K562 (cell line): ENCODE measurements around the gene PRKCE. TPM values are rescaled to one million over a fixed set of nuclear protein-coding genes. Genes with fewer than 3 reads are reported as not detected.

Source experiments
- ATAC-seq: fragments of 200-7000 bp; cut with Tn5 transposase; 3 replicates; pipeline ENCODE4 v1.9.1; 2020; ENCODE audit warnings: moderate library complexity
- BruUV-seq: library from RNA; stranded (reverse); fragments of 400-500 nt; replicated peaks from 2 replicates; lab custom pipeline; 2021; lab: Mats Ljungman, UMichigan
- CTCF ChIA-PET: fragments of 300-600 bp; formaldehyde crosslinking; extraction: SDS; loops from one replicate; lab custom pipeline; 2021; ENCODE audit warnings: low intra/inter-chr PET ratio; lab: Yijun Ruan, JAX
- POLR2A ChIA-PET: fragments of 300-600, 350-650 bp; sonication (Branson Sonifier 250); formaldehyde crosslinking; extraction: SDS; loops from one replicate; lab custom pipeline; 2021; ENCODE audit warnings: antibody characterized with exemption, inconsistent platforms; lab: Yijun Ruan, JAX
- DNase-seq, 4 experiments: peaks; one replicate each; pipeline versions ENCODE4 v3.0.0 to v3.0.0-alpha.2; 2011 to 2018; ENCODE audit warnings: low spot score in 3 of 4, mixed read lengths in 3 of 4; ENCODE audit errors: extremely low read depth in 1 of 4
- FAIRE-seq: peaks from 2 replicates; lab custom pipeline; 2011; peaks lifted over from hg19 to GRCh38; lab: Jason Lieb, UNC
- H2AFZ ChIP-seq: 2 replicates; pipeline ENCODE4 v1.6.0; 2011; ENCODE audit warnings: low read depth, low read length, control low read depth, inconsistent platforms
- H3K27ac ChIP-seq: fragments of 200-600 bp; 3 replicates; pipeline ENCODE4 v1.8.0; 2011; ENCODE audit warnings: low read depth, mild to moderate bottlenecking, control low read depth, inconsistent platforms, low read length, moderate library complexity, mixed read lengths; ENCODE audit errors: extremely low read depth
- H3K27me3 ChIP-seq, 2 experiments: fragments of 300-600 bp in 1 of 2; 2 replicates in 1 of 2; 3 replicates in 1 of 2; pipeline versions ENCODE4 v1.6.0 to v1.8.0; 2011; ENCODE audit warnings: inconsistent platforms in 2 of 2, low read length in 2 of 2, mild to moderate bottlenecking in 1 of 2, mixed read lengths in 1 of 2, moderate library complexity in 1 of 2; ENCODE audit not compliant: control insufficient read depth in 2 of 2, insufficient read depth in 2 of 2
- H3K36me3 ChIP-seq: fragments of 300-600 bp; 3 replicates; pipeline ENCODE4 v1.8.0; 2011; ENCODE audit warnings: mild to moderate bottlenecking, low read length, inconsistent platforms; ENCODE audit not compliant: control insufficient read depth, insufficient read depth
- H3K4me1 ChIP-seq, 2 experiments: fragments of 200-600 bp in 1 of 2; replicated peaks in 1 of 2; 2 replicates in 1 of 2; 3 replicates in 1 of 2; pipeline versions ENCODE4 v1.5.1 to v1.8.0; 2011; ENCODE audit warnings: inconsistent platforms in 2 of 2, low read length in 2 of 2, mild to moderate bottlenecking in 1 of 2, mixed read lengths in 1 of 2, moderate library complexity in 1 of 2; ENCODE audit not compliant: control insufficient read depth in 2 of 2, insufficient read depth in 2 of 2
- H3K4me2 ChIP-seq: 2 replicates; pipeline ENCODE4 v1.6.1; 2011; ENCODE audit warnings: low read length, control low read depth, inconsistent platforms, mixed read lengths; ENCODE audit not compliant: insufficient read depth
- H3K4me3 ChIP-seq: fragments of 200-600 bp; sonication (generic), shearing (Covaris generic); 2 replicates; pipeline ENCODE4 v1.5.1; 2016; ENCODE audit warnings: control low read depth, inconsistent platforms
- H3K79me2 ChIP-seq: fragments of 200-600 bp; 3 replicates; pipeline ENCODE4 v1.8.0; 2011; ENCODE audit warnings: low read length, inconsistent platforms; ENCODE audit not compliant: control insufficient read depth, insufficient read depth
- H3K9ac ChIP-seq, 2 experiments: 2 replicates each; pipeline versions ENCODE4 v1.6.0 to v1.6.1; 2011; ENCODE audit warnings: low read depth in 2 of 2, low read length in 2 of 2, control low read depth in 1 of 2, inconsistent platforms in 1 of 2, mild to moderate bottlenecking in 1 of 2, mixed read lengths in 1 of 2; ENCODE audit not compliant: insufficient read depth in 1 of 2
- H3K9me1 ChIP-seq: one replicate; pipeline ENCODE4 v1.6.0; 2011; ENCODE audit warnings: inconsistent platforms, mild to moderate bottlenecking, low read length, moderate library complexity; ENCODE audit not compliant: control insufficient read depth, insufficient read depth
- H3K9me3 ChIP-seq: replicated peaks from 2 replicates; pipeline ENCODE4 v1.5.1; 2011; ENCODE audit warnings: low read depth, low read length, inconsistent platforms; ENCODE audit not compliant: control insufficient read depth, insufficient read depth
- H4K20me1 ChIP-seq: replicated peaks from 2 replicates; pipeline ENCODE4 v1.6.1; 2011; ENCODE audit warnings: low read length, inconsistent platforms, mixed read lengths; ENCODE audit not compliant: control insufficient read depth, insufficient read depth
- CREB3 ChIP-seq: fragments of 450-650 bp; conservative IDR thresholded peaks from 2 replicates; pipeline ENCODE4 v1.6.1; 2016; ENCODE audit warnings: missing genetic modification characterization, low read depth, mild to moderate bottlenecking, missing compliant biosample characterization, moderate library complexity
- ELF4 ChIP-seq: fragments of 450-650 bp; formaldehyde crosslinking; IDR thresholded peaks from 2 replicates; pipeline ENCODE4 v1.4.0; 2022; ENCODE audit warnings: missing genetic modification characterization
- ESRRB ChIP-seq: fragments of 250-450 bp; sonication (Bioruptor Pico); IDR thresholded peaks from 2 replicates; pipeline ENCODE4 v1.5.0; 2020; ENCODE audit warnings: mild to moderate bottlenecking, moderate library complexity, borderline replicate concordance
- ETV1 ChIP-seq: fragments of 450-650 bp; conservative IDR thresholded peaks from 2 replicates; pipeline ENCODE4 v1.6.1; 2016; ENCODE audit warnings: missing genetic modification characterization, control low read depth, low read depth, missing compliant biosample characterization
- IRF2 ChIP-seq: sonication (generic); formaldehyde crosslinking; IDR thresholded peaks from 2 replicates; pipeline ENCODE4 v1.8.1; 2022; ENCODE audit warnings: mild to moderate bottlenecking, missing genetic modification reagents
- MYBL2 ChIP-seq, 2 experiments: fragments of 450-650 bp in 1 of 2; sonication (generic) in 1 of 2; formaldehyde crosslinking in 1 of 2; IDR thresholded peaks; 2 replicates each; pipeline versions ENCODE4 v1.6.1 to v1.8.1; 2017 to 2022; ENCODE audit warnings: borderline replicate concordance in 1 of 2, inconsistent platforms in 1 of 2, low read depth in 1 of 2, mild to moderate bottlenecking in 1 of 2, missing genetic modification reagents in 1 of 2, moderate library complexity in 1 of 2
- PATZ1 ChIP-seq: fragments of 250-450 bp; sonication (Bioruptor Pico); IDR thresholded peaks from 2 replicates; pipeline ENCODE4 v1.5.0; 2020; ENCODE audit warnings: mild to moderate bottlenecking, borderline replicate concordance
- TBP ChIP-seq: optimal IDR thresholded peaks from 2 replicates; pipeline ENCODE3; 2011; ENCODE audit warnings: low read depth, low read length, improper control_type of control experiment
- ZBTB7A ChIP-seq: IDR thresholded peaks from 2 replicates; pipeline ENCODE4 v1.6.1; 2011; ENCODE audit warnings: low read depth, mild to moderate bottlenecking, low read length, moderate library complexity, borderline replicate concordance; ENCODE audit not compliant: control insufficient read depth
- ZNF280B ChIP-seq: fragments of 250-450 bp; sonication (Bioruptor Pico); IDR thresholded peaks from 2 replicates; pipeline ENCODE4 v1.5.1; 2021; ENCODE audit warnings: mild to moderate bottlenecking
- WGBS: fragments of 100-300 bp; shearing (Covaris generic); methylation state at CpG from one replicate; pipeline ENCODE4 v1.1.6; 2016; ENCODE audit warnings: low coverage, mixed read lengths; ENCODE audit not compliant: insufficient coverage; ENCODE audit errors: missing lambda C conversion rate; 5-methylcytosine and 5-hydroxymethylcytosine counted together
- in situ Hi-C: fragments of 300-500 bp; cut with MboI; formaldehyde crosslinking; loops from 4 replicates; pipeline ENCODE4 v1.15.0; 2018; ENCODE audit warnings: inconsistent platforms, mixed read lengths
- intact Hi-C: fragments of 100-400 bp; cut with micrococcal nuclease; formaldehyde crosslinking; loops from 2 replicates; pipeline ENCODE4 v1.14.2; 2022
- polyA plus RNA-seq, 8 experiments: library from polyadenylated mRNA; depleted of rRNA in 4 of 8; stranded (reverse) in 5 of 8; unstranded in 3 of 8; fragments of >200 nt; fragmentation: Nextera tagmentation in 2 of 8; fragmentation: Illumina TruSeq in 1 of 8; extraction: Ambion mirVana in 2 of 8; extraction: Trizol in 1 of 8; gene quantifications; 2 replicates each; pipeline versions ENCODE4 v1.2.1 to v1.2.3, GENCODE V29; 2011 to 2014; ENCODE audit warnings: inconsistent platforms in 1 of 8, missing spikeins in 1 of 8
- total RNA-seq, 7 experiments: library from RNA; depleted of rRNA in 6 of 7; stranded (reverse); fragments of >200 nt in 6 of 7; fragmentation: Illumina TruSeq in 2 of 7; extraction: Trizol in 2 of 7; gene quantifications; 2 replicates each; pipeline versions ENCODE4 v1.2.1 to v1.2.3, GENCODE V29; 2011 to 2021; ENCODE audit warnings: low replicate concordance in 1 of 7

The PRKCE gene
- total and polyA plus RNA-seq, 9 of the 15 experiments (the other 6 are each of a cell fraction or from before 2014, with no cell fraction given) = 0.06 to 1.0 (median 0.22) TPM; not detected in 1

- CTCF ChIA-PET = no interaction called here
- no peak for TF ChIP-seq CREB3 (tag)
- TF ChIP-seq ELF4 = no peak
- no peak for TF ChIP-seq ETV1 (tag)
- no peak for TF ChIP-seq PATZ1
- no peak for TF ChIP-seq ZNF280B
- no peak for TF ChIP-seq ESRRB (CRISPR knock-in tag)
- no peak for TF ChIP-seq ZBTB7A
- TF ChIP-seq IRF2 (CRISPR knock-in tag) = no peak
- TF ChIP-seq MYBL2 (IDR thresholded peaks at IDR 0.05; ENCODE audit: low read depth) = no peak
- no peak for TF ChIP-seq MYBL2 (CRISPR knock-in tag; IDR thresholded peaks at IDR 0.05; ENCODE audit: borderline replicate concordance)
- TF ChIP-seq TBP = no peak
Measured at GRCh38 chr2:46216213-46216612, 564.7 kb downstream of the PRKCE start.

More at GRCh38 chr2:46216213-46216612, 564.7 kb downstream of the PRKCE start:
- H3K9me3 ChIP-seq = no peaks in the 10 kb centered on the region; the same call in 1 of the 2 replicates
- ATAC-seq (no peak), FAIRE-seq (no peak), DNase-seq (no peak)
- intact Hi-C loops (no loop called here), in situ Hi-C loops (no loop called here)
- WGBS = no CpG with 5 or more reads among the region's 1 CpG
- BruUV-seq = no TSS peak
- H4K20me1 ChIP-seq = no peaks in the 10 kb centered on the region
- POLR2A ChIA-PET = interaction anchor here (0.6 kb wide), 1 partner anchor 12 kb away, joined by 3 read pairs; no protein-coding TSS in a partner anchor
- no peak overlapping the region for H3K27ac ChIP-seq
- no peaks in the 10 kb centered on the region; a peak in 1 of 5 replicates for H3K27me3 ChIP-seq
- no peaks in the 10 kb centered on the region for H3K4me1 ChIP-seq
- no peak overlapping the region for H3K4me3 ChIP-seq
- H3K4me2 ChIP-seq = no peak overlapping the region
- H3K36me3 ChIP-seq = no peaks in the 10 kb centered on the region
- no peak overlapping the region for H2AFZ ChIP-seq
- H3K9me1 ChIP-seq = no peaks in the 10 kb centered on the region
- H3K9ac ChIP-seq = no peak overlapping the region
- no peaks in the 10 kb centered on the region for H3K79me2 ChIP-seq
